ENCODE results near the gene SYCE3.

Gene SYCE3

DNA sequence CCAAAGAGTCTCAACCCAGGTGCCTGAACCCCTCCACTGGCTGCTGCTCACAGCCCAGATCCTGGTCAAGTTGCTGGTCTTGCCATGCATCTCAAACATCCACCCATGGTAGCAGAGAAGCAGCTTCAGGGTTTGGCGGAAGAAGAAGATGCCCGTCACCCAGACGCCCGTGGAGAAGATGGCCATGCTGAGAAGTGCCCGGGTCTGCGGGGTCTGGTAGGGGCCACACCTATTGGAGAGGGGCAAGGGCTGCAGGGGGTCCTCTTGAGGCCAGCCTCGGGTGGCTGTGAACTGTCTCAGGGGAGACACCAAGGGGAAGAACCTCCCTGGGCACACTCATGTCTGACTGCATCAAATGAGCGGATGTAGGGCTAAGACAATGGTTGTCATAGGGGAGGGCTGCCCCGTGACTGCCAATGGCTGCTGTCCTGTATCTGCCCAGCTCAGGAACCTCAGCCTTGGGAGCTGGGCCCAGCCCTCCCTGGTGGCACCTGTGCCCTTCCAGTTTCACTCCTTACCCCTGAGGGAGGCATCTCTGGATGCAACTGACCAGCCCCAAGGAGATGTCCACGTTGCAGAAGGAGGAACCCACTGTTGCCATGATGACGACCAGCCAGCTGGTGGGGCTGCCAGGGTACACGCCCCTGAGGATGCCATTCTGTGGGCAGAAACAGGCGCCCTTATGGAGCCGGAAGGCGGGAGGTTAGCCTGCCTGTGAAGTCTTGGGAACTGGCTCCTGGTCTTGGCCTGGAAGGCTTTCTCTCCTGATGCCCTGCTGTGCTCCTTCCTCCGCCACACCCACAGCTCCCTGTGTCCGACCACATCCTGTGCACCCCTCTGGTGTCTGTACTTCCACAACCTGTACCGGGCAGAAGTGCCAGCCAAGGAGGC is 14.3 kb upstream of the SYCE3 start:
- in situ Hi-C loops (cut with MboI; ENCODE audit: low sequenced_read_pairs), result no loop called here

DNA sequence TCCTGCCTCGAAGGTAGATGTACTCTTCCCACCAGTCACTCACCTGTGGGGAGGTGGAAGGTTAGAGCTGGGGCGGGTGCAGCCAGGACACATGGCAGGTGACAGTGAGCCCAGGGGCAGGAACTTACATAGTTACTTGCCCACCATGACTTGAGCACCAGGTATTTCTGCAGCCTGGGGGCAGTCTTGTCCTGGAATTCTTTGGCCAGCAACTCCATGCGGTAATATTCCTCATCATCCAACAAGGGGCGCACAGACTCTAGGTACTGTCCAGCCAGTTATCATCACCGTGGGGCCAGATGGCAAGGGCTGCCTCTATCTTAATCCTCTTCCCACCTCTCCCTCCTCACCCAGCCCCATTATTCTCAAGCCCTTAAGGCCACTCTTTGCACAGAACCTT is 13.4 kb upstream of the SYCE3 start:
- in situ Hi-C loops (cut with MboI; ENCODE audit: low sequenced_read_pairs), result no loop called here

GRCh38 chr22:50575426-50575941 is 12.8 kb upstream of the SYCE3 start:
- in situ Hi-C loops (cut with MboI; ENCODE audit: low sequenced_read_pairs), result no loop called here

GRCh38 chr22:50574383-50574755 is 11.7 kb upstream of the SYCE3 start:
- in situ Hi-C loops (cut with MboI; ENCODE audit: low sequenced_read_pairs), result no loop called here

- in situ Hi-C loops (cut with MboI; ENCODE audit: low sequenced_read_pairs), result no loop called here
Observed at GRCh38 chr22:50573491-50574382, 11.0 kb upstream of the SYCE3 start.

GRCh38 chr22:50572965-50573364 is 10.2 kb upstream of the SYCE3 start:
- in situ Hi-C loops (cut with MboI; ENCODE audit: low sequenced_read_pairs), result no loop called here

DNA sequence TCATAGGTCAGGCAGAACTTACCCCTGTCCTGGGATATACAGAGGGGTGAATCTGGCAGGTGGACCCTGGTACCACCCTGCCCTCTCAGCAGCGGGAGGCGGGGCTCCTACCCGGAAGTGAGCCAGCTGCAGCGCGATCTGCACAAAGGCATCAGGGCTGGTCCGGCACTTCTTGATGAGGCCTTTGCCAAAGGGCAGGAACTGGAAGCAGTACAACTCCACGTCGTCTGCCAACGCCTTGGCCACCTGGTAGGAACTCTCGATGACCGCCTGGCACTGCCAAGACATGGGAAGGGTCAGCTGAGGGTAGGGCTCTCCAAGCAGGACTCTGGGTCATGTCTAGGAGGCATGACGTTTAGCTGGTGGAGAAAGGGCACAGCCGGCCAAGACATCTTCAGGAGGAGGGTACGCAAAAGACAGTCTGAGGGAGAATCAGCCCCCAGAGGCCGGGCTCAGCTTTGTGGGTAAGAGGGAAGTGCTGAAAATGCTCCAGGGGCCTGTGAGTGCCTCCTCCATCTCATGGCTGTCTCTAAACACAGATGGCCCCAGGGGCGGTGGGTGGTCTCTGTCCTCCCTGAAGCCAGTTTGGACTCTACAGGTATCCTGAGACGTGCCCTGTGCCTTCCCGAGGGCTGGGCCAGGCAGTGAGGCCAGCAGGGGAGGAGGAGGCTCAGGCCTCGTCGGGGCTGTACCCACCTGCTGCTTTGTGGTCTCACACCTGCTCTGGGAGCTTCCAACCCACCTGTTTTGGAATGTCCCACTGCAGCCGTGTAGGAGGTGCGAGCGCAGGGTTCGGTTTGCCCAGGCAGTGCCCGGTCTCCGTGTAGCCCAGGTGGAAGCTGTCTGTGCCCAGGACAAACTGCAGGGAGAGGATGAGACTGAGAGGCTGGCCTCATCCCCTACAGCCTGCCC is 8.8 kb upstream of the SYCE3 start:
- in situ Hi-C loops (cut with MboI; ENCODE audit: low sequenced_read_pairs), result no loop called here

DNA sequence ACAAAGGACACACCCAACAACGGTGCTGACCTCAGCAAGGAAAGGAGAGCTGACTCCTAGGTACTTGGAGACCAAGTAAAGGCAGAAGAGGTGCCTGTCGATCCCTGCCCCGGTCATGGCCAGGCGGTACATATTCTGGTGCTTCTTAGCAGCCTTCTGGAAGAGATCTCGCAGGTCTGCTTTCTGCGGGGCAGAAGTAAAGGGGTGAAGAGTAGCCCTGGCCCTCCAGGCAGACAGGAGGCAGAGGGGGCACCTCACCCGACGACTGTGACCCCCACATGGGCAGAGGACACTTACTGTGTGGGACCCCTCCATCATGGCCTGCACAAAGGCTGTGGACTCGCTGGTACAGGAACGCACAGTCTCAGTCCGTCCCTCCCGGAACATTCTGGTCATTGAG is 8.1 kb upstream of the SYCE3 start:
- in situ Hi-C loops (cut with MboI; ENCODE audit: low sequenced_read_pairs), result no loop called here

DNA sequence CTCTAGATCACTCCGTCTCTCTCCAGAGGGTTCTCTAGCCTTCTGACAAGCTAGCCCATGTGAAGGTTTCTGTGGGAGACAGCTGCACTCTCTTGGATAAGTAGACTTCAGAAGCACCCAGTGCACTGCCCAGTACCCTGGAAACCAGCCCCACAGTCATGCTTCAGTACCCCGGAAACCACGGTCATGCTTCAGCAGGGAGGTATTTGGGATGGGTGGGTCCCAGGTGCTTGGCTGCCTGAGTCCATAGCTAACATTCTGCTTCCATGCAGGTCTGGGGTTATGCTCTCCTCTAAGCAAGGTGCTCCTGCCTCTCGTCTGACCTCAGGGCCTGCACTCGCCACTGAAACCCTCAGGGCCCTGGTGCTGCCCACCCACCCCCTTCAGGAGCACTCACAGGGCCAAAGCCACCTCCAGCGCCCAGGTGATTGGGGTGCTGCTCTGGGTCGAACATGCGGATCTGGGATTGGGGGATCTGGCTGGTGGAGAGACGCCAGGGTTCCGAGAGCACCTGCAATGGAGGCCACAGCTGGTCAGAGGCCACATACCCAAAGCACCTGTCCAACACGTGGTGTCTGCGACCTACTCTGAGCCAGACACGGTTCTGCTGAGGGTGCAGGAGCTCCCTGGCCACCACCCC is 7.3 kb upstream of the SYCE3 start:
- in situ Hi-C loops (cut with MboI; ENCODE audit: low sequenced_read_pairs), result no loop called here

DNA sequence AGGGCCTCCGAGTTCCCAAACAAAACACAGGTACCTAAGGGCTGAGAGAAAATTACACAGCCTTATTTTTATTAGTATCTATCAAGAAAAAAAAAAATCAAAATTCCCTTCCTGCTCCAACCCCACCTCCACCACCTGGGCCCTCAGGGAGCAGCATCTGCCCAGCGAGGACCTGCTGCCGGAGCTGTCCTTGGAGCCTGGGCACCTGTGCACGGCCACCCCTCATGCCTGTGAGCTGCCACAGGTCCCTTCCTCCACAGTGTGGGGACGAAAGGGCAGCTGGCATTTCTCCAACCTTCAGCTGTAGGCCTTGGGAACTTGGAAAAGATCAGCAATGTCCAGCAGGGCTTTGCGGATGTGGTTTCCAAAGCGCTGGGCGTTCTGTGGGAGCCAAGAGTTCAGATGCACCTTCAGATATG is 6.3 kb upstream of the SYCE3 start:
- in situ Hi-C loops (cut with MboI; ENCODE audit: low sequenced_read_pairs), result no loop called here

DNA sequence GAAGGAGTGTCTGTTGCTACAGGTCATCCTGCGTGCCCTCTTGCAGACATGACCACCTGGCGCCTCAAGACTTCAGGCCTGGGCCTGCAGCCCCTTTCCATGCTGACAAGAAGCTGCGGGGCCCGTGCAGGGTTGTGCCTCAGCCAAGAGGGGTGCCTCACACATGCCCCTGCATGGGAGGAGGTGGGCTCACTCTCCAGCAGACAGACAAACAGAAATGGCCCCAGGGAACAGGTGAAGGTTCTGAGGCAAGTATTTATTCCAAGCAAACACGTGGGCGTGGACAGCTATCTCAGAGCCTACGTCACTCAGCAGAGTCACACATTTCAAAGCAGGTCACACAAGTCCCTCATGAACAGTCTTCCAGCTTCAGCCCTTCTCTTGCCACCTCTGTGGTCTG is 5.9 kb upstream of the SYCE3 start:
- in situ Hi-C loops (cut with MboI; ENCODE audit: low sequenced_read_pairs), result no loop called here

- in situ Hi-C loops (cut with MboI; ENCODE audit: low sequenced_read_pairs), result no loop called here
Observed at GRCh38 chr22:50567721-50568252, 5.1 kb upstream of the SYCE3 start.

- in situ Hi-C loops (cut with MboI; ENCODE audit: low sequenced_read_pairs), result no loop called here
Observed at GRCh38 chr22:50564289-50564688, 1.6 kb upstream of the SYCE3 start.

DNA sequence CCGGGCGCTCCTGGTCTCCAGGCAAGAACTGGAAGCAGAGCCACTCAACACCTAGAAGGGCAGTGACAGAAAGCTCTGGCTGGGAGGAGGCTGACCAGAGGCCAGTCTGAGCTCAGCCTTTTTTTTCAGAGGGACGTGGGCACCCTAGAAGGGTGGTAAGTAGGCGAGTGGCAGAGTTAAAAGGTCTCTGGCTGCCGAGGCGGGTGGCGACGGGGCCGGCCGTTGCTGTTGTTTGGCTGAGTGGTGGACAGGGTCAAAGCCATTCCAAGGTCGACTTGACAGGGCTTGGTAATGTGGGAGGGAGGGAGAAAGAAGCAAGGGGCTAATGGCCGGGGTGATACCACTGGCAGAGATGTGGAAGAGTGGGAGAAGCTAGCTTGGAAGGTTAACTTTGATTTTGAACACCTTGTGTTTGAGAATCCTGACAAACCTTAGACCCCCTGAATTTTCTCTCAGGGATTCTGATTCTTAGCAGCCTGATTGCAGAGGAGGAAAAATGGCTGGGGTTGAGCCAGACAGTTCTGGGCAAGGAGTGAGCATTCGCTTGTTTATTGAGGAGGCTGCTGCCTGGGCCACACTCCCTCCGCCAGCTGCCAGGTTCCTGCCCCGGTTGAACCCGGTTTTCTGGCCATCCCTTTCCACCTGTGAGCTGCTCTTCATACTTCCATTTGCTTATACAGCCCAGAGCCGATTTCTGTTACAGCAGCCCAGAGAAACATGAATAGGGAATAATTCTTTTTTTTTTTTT is 868 bp upstream of the SYCE3 start:
- in situ Hi-C loops (cut with MboI; ENCODE audit: low sequenced_read_pairs), result no loop called here

- in situ Hi-C loops (cut with MboI; ENCODE audit: low sequenced_read_pairs), result no loop called here
Observed at GRCh38 chr22:50561401-50562358, 1.0 kb downstream of the SYCE3 start.

DNA sequence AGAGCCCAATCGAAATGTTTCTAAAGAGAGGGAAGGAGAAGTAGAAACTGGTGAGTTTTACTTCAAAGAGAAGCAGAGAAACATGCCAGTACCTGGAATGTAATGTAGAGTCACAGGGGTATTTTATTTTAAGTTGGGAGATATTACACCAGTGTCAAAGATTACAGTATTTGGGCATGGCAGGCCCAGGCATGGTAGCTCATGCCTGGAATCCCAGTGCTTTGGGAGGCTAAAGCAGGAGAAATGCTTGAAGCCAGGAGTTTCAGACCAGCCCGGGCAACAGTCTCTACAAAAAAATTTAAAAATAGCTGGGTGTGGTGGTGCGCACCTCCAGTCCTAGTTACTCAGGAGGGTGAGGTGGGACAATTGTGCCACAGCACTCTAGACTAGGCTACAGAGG is 2.7 kb downstream of the SYCE3 start:
- in situ Hi-C loops (cut with MboI; ENCODE audit: low sequenced_read_pairs), result no loop called here

DNA sequence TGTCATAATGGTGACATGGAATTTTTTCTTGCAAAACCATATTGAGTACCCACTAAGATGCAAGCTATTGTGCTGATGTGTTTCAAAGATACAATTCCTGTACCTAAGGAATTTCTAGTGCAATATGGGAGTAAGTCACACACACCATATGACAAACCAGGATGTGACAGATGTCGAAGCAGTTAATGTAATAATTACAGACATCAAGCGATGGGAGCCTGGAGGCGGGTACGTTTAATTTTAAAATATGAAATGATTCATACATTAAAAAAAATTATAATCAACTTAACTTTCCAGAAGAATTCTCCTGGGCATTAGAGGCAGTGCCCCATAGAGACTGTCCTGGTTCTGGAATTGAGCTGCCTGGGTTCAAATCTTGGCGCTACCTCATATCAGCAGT is 6.0 kb downstream of the SYCE3 start:
- in situ Hi-C loops (cut with MboI; ENCODE audit: low sequenced_read_pairs), result no loop called here

- in situ Hi-C loops (cut with MboI; ENCODE audit: low sequenced_read_pairs), result no loop called here
Observed at GRCh38 chr22:50553310-50553709, 9.4 kb downstream of the SYCE3 start.

Data from HL-60/S4 treated with retinoic acid at 250 ng/mL for 4 days and 3 days (cell line).